ENCODE data around the gene REN. TPM values are rescaled to one million over a fixed set of nuclear protein-coding genes. Genes with fewer than 3 reads are reported as not detected.

The REN gene
- total and polyA plus RNA-seq, 2 donors (not counting 3 experiments of a cell fraction or from before 2014, with no cell fraction given) = 0.11 TPM; not detected in 1

DNA sequence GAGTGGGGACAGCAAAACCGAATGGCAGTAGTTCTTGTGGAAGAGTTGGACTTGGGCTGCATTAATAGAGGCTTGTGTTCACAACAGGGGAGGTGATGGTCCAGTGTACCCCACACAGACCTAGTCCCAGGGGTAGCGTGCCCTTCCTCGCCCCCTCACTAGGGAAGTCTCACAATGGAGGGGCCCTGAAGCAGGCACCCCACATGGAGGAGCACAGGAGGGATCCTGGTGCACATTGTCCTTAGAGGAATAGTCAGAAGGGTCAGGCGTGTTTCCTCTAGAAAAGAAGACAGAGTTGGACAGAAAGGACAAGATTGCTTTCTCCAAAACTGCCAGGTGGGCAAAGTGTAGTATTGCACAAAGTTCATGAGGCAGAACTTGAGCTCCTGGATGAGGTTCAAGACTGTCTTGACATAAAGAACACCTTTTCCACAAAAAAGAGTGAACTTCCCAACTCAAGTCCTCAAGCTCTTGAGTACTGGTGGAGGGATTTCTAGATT is 37.6 kb downstream of the REN start:
- ChIA-PET POLR2A (interaction anchor here (0.5 to 1.5 kb wide), 3 partner anchors 255 to 270 kb away, joined by 4 to 11 read pairs (median 5); no protein-coding TSS in a partner anchor), CTCF (interaction anchor here (0.7 to 19.0 kb wide), 41 partner anchors 8 to 299 kb away, joined by 3 to 903 read pairs (median 5); partner anchors contain the start of genes ETNK2, SNRPE and SOX13)
- Histone ChIP-seq H3K9ac (replicated peaks; ENCODE audit: extremely low read depth, insufficient read depth, low read length) (no peak overlapping the region), H3K27ac (ENCODE audit: insufficient read depth, low read depth, low read length) (no peak overlapping the region), H3K36me3 (ENCODE audit: control insufficient read depth in 2 of 2, extremely low read depth in 1 of 2, insufficient read depth in 2 of 2, low read length in 2 of 2) (peaks cover 0 to 22% of the 10 kb centered on the region in 2 experiments), H3K9me3 (replicated peaks; ENCODE audit: control insufficient read depth, insufficient read depth, low read length) (no peaks in the 10 kb centered on the region), H3K9me1 (replicated peaks; ENCODE audit: control insufficient read depth, extremely low read depth, insufficient read depth, low read length) (no peaks in the 10 kb centered on the region), H2AFZ (ENCODE audit: low read depth, low read length) (no peak overlapping the region), H3K27me3 (ENCODE audit: control insufficient read depth in 2 of 2, insufficient read depth in 2 of 2, low read length in 2 of 2) (no peaks in the 10 kb centered on the region), H3K79me2 (ENCODE audit: control insufficient read depth, insufficient read depth, low read length) (no peaks in the 10 kb centered on the region), H3K4me1 (ENCODE audit: control insufficient read depth, extremely low read depth, insufficient read depth, low read length) (peaks cover 26% of the 10 kb centered on the region), H3K4me3 (replicated peaks in 1 of 3; ENCODE audit: insufficient read depth in 1 of 3, low read depth in 1 of 3, low read length in 3 of 3) (no peak overlapping the region), H4K20me1 (replicated peaks; ENCODE audit: control insufficient read depth, extremely low read depth, insufficient read depth, low read length) (no peaks in the 10 kb centered on the region), H3K4me2 (ENCODE audit: insufficient read depth, low read length) (no peak overlapping the region)
- DNase-seq (ENCODE audit: low read depth, low spot score) (no peak), FAIRE-seq (peak; percentile 31)
- dilution Hi-C loops (cut with MboI; ENCODE audit: extremely low pct_ligation_motif_present, low sequenced_read_pairs) (loop anchor here (25.0 kb wide), 1 partner anchor 266 kb away; the partner anchor contains the start of gene SNRPE), intact Hi-C loops (cut with micrococcal nuclease) (loop anchor here (5.0 to 10.0 kb wide), 2 partner anchors 134 to 501 kb away; partner anchors contain the start of gene ATP2B4)
- TF ChIP-seq EZH2 (IDR thresholded peaks at IDR 0.05; ENCODE audit: borderline replicate concordance, low read depth, low read length, severe bottlenecking) (no peak), POLR2A (IDR thresholded peaks at IDR 0.05; ENCODE audit: low read depth, low read length) (no peak), JUN (IDR thresholded peaks at IDR 0.05; ENCODE audit: borderline replicate concordance, insufficient read depth, insufficient read length, low read depth) (no peak), FOS (IDR thresholded peaks at IDR 0.05; ENCODE audit: borderline replicate concordance, insufficient read depth, low read length) (no peak), MYC (IDR thresholded peaks at IDR 0.05; ENCODE audit: low read depth, low read length) (no peak), MAX (IDR thresholded peaks at IDR 0.05; ENCODE audit: insufficient read depth, insufficient read length) (no peak), POLR2AphosphoS5 (IDR thresholded peaks at IDR 0.05; ENCODE audit: insufficient read depth, low read depth, low read length) (no peak), GATA2 (IDR thresholded peaks at IDR 0.05; ENCODE audit: insufficient read depth, insufficient read length, low read depth, low read length) (no peak)
- TF ChIP-seq, protein P1, sequence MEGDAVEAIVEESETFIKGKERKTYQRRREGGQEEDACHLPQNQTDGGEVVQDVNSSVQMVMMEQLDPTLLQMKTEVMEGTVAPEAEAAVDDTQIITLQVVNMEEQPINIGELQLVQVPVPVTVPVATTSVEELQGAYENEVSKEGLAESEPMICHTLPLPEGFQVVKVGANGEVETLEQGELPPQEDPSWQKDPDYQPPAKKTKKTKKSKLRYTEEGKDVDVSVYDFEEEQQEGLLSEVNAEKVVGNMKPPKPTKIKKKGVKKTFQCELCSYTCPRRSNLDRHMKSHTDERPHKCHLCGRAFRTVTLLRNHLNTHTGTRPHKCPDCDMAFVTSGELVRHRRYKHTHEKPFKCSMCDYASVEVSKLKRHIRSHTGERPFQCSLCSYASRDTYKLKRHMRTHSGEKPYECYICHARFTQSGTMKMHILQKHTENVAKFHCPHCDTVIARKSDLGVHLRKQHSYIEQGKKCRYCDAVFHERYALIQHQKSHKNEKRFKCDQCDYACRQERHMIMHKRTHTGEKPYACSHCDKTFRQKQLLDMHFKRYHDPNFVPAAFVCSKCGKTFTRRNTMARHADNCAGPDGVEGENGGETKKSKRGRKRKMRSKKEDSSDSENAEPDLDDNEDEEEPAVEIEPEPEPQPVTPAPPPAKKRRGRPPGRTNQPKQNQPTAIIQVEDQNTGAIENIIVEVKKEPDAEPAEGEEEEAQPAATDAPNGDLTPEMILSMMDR (IDR thresholded peaks at IDR 0.05; ENCODE audit: extremely low read depth in 1 of 2, insufficient read depth in 1 of 2, low read depth in 1 of 2, low read length in 2 of 2) = no peak
- no TSS peak for BruUV-seq (replicated peaks)

Measured in endothelial cell of umbilical vein (primary cell).